ENCODE results near the gene HDAC7.
"Not testable (repeated sequence)": the region's sequence is repeated elsewhere in the genome, so short reads cannot be mapped to it uniquely, and the experiment has no call there.

Gene HDAC7

DNA sequence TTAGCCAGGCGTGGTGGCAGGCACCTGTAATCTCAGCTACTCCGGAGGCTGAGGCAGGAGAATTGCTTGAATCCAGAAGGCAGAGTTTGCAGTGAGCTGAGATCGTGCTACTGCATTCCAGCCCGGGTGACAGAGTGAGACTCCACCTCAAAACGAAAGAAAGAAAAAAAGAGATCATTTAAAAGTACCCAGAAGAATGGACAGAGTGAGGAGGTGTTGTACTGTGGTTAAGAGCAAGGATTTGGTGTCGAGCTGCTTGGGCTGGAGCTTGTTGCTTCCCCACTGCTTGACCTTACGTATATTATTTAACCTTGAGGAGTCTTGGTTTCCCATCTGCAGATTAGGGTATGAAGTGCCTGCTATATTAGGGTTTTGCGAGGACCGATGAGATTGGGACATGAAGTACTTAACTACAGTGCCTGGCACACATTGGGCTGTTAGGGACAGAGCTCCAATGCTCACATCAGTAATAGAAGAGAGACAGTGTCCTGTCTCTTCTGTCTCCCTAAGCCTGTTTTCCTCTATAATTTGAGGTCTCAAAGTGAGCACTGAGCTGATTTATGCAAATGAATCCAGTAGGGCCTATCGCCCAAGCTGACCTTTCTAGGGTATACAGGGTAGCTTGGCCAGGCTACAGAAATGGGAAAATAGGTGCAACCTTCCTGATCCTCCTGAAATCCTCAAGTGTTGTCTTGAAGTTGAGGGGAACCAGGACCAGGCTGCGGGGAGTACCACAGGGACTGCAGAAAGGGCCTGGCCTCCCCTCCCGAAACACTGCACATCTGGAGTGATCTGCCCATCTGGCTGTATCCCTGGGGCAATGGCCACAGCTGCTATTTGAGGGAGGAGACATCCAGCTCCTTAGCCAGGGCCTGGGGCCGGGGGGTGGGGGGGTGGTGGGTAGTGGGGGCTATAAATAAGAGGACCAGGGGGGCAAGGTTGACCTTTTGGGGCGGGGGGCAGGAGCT is 8.6 kb upstream of the HDAC7 start:
- no peak for DNase-seq

DNA sequence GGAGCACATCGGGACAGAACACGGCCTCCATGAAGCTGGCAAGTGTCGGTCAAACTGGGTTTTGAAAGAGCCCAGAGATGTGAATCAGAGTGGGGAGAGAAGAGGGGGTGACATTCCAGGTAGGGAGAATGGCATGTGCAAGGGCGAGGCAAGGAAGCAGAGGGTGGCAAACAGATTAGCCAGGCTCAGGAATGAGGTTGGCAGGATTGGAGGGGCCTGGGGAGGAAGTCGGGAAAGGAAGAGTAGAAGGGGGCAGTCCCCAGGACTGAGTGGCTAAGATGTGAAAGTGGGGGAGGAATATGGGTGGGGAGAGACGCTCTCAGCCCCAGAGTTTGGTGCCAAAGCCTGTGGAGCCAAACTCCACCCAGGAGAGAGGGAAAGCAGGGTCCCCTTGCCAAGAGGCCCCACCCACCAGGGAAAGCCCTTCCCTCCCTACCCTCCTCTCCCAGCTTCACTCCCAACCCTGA is 5.5 kb upstream of the HDAC7 start:
- no peak for DNase-seq

DNA sequence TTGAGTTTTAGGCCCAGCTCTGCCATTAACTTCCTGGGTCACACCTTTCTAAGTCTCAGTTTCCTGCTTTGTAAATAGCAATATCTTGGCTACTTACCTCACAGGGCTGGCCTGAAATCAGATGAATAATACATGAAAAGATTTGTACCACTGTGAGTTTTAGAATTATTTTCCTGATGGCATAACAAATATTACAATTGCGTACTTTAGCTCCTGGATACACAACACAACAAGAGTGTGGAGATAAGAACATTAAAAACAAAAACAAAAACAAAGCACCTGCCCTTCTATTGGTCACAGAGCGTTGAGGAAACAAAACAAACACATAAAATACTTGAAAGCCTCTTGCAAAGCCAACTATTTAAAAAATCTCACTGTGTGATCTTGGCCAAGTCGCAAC is 4.9 kb upstream of the HDAC7 start:
- DNase-seq, result no peak

DNA sequence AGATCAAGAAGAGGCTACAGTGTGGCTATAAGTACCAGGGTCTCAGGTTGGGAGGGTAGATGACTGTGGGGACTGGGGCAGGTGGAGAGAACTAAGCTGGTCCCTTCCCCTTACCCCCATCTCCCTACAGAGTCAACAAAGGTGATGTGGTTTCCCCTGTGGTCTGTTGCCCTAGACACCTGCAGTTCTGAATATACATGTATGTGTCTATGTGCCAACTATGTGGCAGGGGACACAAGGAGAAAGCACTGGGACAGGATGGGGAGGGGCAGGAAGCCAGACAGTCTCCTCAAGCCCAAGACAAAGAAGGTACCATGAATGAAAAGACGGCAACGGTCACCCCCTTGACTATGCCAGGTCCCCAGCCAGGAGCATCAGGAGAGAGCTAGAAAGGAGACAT is 4.5 kb upstream of the HDAC7 start:
- DNase-seq, result no peak

GRCh38 chr12:47823422-47824086 is 3.9 kb upstream of the HDAC7 start:
- DNase-seq, result no peak

DNA sequence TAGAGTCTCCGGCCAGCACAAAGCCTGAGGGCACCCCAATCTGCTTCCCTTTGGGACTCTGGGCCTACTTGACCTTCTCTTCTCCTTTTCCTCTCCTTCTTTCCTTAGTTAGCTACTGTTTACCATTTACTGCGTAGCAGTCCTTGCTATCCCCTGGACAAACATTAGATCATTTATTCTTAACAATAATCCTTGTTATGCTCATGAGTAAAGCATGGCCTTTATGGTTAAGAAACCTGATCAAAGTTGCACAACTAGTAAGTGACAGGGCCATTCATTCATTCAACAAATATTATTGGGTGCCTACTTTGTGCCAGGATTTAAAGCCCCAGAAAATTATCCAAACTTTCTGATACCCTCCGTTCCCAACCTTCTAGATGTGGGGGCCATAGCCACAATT is 3.2 kb upstream of the HDAC7 start:
- DNase-seq, result no peak

DNA sequence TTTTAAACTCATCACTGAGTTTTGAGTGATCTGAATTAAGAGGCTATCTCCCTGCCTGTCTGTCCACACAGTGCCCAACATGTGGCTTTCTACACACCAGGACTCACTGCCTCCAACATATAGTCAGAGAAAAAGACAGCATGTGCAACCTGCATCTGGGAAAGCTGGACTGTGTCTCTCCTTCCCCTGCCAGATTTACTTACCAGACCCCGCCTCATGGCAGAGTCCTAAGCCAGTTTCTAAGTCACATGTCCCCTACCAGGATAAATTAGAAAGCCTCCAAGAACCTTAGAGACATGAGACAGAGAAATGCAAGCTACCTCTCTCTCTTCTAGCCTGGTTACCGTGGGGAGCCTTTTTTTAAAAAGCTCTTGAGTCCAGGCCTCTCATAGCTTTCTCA is 2.7 kb upstream of the HDAC7 start:
- DNase-seq, result no peak

- no peak for DNase-seq
Observed at GRCh38 chr12:47821346-47821706, 1.6 kb upstream of the HDAC7 start.

- no peak for DNase-seq
Observed at GRCh38 chr12:47820631-47821345, 1.1 kb upstream of the HDAC7 start.

GRCh38 chr12:47819138-47819895 is 386 bp downstream of the HDAC7 start:
- peak; percentile 60 for DNase-seq

DNA sequence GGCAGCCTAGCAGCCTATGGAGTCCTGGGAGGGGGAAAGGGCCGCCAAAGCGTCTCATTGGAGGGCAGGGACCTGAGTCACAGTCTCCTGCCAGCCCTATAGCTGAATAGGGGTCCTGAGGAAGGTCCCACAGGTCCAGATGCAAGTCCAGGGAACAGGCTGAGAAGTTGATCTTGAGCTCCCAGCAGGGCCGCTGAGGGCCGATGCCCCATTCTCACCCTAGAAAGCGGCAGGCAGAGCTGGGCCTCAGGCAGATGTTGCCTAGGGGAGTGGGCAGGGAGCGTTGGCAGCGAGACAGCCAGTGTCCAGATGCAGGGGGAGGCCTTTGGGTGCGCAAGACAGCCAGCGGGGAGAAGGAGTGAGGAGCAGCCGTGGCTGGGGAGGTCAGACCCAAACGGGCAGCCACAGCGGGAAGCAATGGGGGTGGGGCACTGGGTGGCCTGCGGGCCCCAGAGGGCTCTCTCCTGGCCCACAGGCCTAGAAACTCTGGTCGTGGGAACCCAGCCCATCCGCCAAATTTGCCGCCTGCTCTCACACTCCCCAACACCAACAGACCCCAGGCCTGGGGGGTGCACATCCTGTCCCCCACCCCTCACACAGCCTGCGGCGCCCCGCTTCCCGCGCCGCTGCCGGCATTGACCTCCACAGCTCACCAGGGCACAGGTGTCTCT is 1.1 kb downstream of the HDAC7 start:
- no peak for DNase-seq

GRCh38 chr12:47818007-47818376 is 1.7 kb downstream of the HDAC7 start:
- DNase-seq, result no peak

GRCh38 chr12:47817272-47818006 is 2.3 kb downstream of the HDAC7 start:
- no peak for DNase-seq

GRCh38 chr12:47816403-47817271 is 3.1 kb downstream of the HDAC7 start:
- DNase-seq, result no peak

- DNase-seq, result not testable (repeated sequence)
Observed at GRCh38 chr12:47815447-47815846, 4.3 kb downstream of the HDAC7 start.

DNA sequence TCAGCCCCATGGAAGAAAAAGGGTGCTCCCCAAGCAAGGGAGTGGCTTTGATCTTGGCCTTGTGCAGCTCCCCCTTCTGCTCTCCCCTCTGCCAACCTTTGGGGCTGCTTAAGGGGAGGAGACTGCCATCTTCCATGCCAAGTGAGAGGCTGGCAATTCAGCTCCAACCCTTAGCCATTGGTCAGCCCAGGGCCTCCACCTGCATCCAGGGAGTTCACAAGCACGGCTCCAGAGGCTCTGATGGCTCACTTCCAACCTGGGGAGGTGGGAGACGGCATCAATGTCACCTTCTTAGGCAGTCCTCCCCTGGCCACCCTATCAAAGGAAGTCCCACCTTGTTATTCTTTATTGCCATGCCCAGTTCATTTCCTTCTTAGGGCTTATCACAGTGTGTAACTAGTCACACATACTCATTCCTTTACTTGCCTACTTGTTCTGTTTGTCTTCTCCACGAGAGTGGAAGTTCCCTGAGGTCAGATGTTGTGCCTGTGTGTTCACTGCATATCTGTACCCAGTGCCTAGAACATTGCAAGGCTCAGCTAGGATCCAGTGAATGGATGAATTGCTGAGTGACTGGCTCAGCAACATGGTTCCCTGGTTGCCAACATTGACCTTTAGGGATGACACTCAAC is 5.0 kb downstream of the HDAC7 start:
- DNase-seq, result no peak

GRCh38 chr12:47813511-47814196 is 6.0 kb downstream of the HDAC7 start:
- no peak for DNase-seq

- DNase-seq, result peak; percentile 91
Observed at GRCh38 chr12:47812797-47813510, 6.7 kb downstream of the HDAC7 start.

All from stimulated activated CD4-positive, alpha-beta T cell treated with anti-CD3 and anti-CD28 coated beads, Interleukin-12 subunit alpha, Interleukin-12 subunit beta, amount 100 ng/mL, for 4 hours (primary cell).